HG03521 (cell line): ENCODE measurements around the gene PAX6.

Experiments
- ATAC-seq: cut with Tn5 transposase; IDR thresholded peaks from one replicate; pipeline ENCODE4 v1.9.1; 2021; ENCODE audit warnings: mild to moderate bottlenecking, moderate library complexity; ENCODE audit not compliant: unreplicated experiment

PAX6 gene

DNA sequence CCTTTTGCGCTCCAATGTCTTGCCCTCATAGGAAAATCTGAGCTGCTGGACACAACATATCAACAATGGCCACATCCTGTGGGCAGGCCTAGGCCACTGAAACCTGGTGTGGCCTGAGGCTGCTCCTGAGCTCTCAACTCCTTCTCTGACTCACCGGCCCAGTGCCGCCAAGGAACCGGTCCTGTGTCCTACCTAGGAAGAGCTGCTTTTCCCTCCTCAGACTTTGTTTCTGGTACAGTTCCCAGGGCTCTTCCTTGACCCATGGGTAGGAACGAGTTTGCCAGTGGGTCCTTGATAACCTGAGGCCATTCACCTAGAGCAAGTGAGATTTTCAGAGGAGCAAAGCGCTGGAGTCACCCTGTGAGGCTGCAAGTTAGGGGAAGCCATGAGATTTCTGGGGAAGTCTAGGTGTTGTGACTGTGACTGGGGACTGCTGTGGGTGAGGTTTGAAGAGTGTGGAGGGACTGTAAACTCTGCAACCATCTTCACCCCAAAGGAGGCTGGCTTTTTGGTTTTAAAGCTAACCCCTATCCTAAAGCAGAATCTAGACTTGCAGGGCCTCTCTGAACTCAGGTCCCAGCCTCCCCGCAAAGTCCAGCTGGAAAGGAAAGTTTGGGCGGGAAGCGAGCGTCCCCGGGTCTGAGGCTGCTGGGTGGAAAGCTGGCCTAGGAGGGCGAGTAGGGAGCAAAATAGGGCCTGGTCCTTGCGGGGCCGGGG is 12.0 kb upstream of the PAX6 start:
- no peak for ATAC-seq

DNA sequence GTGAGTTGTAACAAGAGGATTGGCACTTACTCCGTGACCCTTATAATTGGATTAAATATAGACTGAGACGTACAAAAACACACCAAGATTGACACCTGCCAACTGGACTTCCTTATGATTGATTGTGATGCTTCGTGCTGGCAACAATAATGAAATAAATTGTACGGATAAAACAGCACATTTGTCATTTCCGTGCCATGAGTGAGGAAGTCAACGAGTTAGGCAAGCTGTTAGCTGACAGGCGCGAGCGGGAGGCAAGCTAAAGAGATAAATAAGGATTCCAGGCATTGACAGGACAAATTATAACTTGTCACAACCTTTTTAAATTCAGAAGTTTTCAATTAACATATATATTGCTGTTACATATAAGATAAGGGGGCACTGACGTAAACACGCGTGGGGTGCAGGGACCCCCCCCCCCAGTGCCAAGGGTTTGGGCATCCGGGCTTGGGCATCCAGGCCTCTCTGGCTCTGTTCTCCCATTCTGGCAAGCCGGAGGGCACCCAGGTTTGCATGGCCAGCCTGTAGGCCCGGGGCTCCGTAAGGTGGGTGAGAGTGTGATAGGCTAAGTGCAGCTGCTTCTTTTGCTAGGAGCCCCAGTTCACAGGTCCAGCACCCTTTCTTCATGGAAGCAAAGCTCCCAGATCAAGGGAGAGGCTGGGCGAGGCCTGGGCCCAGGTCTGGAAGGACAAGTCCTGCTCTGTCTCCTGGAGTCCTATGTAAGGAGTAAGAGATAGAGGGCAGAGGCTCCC is 11.2 kb upstream of the PAX6 start:
- no peak for ATAC-seq

DNA sequence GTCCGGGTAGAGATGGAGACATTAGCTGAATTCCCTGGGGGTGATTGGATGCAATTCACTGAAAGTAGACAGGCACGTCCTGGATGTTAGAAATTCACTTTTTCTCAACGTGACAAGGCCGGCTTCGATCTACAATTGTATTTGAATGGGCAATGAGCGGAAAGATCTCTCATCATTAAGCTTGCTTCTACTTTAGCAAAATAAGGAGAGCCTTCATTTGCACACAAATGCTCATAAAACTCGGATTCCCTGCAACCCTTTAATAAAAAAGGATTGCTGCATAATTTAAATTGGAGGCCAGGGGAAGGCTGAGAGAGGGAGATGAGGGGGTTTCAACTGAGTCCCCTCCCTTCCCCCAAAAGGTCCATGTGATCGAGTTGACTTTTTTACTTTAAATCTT is 10.6 kb upstream of the PAX6 start:
- no peak for ATAC-seq

DNA sequence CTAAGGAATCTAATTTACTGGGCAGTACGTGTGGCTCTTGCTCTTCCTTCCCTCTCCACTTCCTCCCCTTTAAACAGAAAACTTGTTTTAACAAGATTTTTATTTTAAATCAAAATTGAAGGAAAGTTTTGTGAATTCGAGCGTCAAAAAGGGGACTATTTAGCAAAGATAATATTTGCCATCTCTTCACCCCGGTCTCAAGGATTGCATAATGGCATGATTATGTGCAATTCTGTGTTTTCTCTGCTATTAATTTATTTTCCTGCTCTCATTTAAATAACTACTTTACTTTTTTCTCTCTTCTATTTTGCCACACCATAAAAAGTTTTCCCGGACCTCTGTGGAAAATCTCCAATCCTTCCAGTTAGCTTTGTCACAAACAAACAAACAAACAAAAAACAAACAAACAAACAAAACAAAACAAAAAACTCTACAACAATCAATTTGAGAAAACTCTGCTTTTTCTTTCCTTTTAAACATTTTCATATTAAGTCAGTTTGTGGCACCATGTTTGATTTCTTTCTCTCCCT is 10.2 kb upstream of the PAX6 start:
- no peak for ATAC-seq

DNA sequence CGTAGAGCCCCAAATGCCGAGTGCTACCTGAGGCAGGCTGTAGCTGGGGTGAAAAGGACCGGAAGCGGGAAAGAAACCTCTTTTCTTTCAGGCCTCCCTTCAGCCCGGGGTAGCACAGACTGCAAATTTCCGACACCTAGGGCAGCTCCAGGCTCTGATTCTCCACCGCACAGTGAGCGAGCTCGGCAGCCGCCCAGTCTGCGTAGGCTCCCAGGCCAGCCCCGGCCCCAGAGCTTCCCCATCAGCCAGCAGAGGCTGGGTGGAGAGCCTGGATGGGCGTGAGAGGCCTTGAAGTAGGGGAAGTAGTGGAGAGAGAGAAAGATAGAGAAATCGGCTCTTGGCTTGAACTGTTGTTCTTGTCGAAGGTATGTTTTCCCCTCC is 9.3 kb upstream of the PAX6 start:
- ATAC-seq, result no peak

DNA sequence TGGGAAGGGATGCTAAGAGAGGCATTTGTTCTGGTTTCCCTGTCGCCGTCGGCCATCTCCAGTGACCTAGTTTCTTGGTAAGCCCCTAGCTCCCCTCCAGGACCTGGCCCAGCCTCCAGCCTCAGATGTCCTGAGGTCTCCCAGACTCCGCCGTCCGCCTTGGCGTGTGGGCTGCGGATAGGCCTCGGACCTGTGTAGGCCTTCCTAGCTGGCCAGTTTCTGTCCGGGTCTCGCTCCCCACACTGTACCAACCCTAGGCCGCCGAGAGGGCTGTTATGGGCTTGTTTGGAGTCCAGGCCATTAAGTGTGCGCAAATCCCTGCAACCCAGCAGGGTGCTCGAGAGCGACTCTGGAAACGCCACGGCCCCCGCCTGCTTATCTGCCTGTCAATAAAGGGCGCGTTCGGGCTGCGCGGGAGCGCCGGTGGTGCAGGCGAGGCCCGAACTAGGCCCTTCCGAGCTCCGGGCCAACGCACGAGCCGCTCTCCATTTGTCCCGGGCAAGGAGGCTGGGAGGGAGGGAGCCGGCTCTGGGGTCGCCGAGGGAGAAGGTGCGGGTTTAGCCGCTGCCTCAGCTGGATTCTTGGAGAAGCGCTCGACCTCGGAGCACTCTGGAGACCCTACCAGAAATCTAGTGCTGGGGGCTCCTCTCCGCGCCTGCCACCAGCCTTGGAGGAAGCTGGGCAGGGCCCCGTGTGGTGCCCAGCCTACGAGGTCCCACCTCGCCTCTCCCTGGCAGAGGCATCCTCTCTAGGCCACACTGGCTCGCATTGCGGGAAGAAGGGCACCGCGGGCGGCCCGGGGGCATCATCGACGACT is 8.7 kb upstream of the PAX6 start:
- no peak for ATAC-seq

DNA sequence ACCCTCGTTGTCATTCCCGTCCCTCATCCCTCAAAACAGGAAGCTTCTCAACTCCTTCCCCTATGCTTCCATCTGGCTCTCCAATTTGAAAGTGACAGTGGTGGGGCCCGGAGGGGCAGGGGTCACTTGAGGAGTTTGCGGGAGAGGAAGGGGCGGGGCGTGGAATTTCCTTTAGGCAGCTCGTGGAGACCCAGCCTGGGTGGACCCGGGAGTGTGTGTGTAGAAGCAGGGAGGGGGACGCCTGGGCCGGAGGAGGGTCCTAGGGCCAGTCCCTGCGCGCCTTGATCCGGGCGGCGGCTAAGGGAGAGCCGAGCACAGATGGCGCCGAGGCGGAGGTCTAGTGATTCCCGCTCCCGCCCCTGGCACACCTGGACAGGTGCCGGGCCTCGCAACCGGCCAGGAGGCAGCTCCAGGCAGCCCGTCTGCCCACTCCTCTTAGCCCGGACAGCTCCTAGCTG is 7.8 kb upstream of the PAX6 start:
- no peak for ATAC-seq

DNA sequence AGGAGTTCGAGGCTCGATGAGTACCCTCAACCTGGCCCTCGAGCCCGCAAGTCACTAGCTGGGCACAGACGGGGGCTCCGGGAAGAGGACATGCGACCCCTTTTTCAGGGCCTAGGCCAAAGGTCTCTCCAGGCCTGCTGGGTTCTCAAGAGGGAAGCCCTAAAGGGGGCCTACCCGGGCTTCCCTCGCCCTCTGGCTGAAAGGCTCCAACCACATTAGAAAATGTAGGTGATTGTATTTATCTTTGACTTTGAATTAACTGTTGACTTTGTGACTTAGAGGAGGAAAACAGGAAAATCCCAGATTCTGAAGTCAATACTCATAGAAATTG is 7.3 kb upstream of the PAX6 start:
- no peak for ATAC-seq

DNA sequence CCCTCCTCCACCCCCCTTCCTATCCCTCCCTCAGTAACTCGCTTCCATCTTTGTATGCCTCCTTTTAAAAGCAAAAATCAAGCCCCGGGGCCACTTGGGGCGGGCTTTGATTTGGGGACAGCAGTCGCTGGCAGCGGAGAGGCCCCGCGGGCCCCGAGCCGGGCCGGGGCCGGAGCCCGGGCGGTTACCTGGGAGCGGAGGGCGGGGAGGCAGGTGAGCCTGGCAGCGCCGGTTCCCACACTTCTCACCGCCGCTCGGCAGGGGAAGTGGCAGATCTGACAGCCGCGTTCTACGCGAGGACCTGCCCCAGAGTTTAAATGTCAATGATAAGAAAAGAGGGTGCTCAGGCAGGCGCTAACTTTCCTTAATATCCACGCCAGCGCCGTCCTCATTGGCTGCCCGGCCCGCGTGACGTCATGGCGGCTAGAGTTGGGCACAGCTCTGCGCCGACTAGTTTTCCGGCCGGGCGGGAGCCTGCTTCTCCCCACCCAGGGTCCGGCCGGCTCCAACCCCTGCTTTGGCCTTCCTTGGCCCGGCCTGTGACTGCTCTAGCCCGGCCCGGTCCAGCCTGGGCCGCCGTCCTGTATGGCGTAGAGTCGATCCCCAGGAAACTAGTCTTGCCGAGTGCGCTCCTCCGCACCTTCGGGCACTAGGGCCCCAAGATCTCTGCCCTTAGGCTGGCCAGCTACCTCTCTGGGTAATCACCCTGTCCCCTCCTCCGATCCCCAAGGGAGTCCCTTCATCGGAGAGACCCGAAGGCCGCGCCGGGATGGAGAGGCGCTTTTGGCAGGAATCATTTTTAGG is 6.7 kb upstream of the PAX6 start:
- ATAC-seq, result no peak

DNA sequence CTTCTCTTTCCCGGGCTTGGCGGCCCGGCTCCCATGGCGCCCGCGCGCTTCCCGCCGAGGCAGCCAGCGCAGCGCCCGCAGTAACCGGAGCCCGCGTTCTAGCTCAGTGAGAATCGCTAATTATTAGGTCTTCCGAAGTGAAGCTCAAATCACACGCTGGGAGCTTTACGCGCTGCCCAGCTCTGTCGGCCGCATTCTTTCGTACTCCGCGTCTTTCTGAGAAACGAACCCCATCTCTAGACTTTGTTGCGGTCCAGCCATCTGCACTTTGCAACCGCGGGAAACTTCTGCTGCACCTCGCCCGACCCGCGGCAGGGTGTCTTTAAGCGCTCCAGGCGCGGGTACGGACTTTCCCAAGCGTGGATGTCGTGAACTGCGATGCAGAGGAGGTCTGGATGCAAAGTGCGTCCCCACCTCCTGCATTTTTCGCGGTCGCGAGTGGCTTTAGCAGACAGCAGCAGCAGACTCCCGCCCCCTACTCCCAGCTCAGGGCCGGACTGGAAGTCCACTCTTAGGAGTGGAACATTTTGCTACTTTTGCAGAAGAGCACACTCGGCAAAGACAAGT is 6.0 kb upstream of the PAX6 start:
- no peak for ATAC-seq

DNA sequence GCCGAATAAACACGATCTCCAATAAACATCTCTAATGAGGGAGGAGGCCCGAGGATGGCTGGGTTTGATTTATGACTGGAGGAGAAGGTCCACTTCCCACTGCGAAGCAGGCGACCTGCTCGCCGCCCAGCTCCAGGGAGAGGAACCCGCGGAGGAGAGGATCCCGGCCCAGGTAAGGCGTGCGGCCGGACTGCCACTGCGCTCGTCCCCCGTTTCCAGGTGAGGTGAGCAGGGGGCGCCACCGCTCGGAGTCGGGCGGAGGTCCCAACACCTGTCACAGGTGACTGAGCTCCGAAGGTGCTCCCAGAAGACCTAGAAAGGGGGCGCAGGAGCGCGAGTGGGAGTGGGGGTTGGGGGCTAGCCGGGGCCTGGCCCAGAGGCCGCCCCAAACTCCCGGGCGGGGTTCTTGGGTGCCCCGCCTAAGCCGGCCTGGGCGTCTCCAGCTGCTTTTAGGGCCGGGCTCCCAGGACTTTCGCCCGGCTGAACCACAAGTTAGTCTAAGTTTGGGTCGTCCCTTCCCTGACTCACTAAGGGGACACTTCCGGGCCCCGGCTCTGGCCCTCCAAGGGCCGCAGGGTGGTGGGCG is 5.4 kb upstream of the PAX6 start:
- ATAC-seq, result no peak

DNA sequence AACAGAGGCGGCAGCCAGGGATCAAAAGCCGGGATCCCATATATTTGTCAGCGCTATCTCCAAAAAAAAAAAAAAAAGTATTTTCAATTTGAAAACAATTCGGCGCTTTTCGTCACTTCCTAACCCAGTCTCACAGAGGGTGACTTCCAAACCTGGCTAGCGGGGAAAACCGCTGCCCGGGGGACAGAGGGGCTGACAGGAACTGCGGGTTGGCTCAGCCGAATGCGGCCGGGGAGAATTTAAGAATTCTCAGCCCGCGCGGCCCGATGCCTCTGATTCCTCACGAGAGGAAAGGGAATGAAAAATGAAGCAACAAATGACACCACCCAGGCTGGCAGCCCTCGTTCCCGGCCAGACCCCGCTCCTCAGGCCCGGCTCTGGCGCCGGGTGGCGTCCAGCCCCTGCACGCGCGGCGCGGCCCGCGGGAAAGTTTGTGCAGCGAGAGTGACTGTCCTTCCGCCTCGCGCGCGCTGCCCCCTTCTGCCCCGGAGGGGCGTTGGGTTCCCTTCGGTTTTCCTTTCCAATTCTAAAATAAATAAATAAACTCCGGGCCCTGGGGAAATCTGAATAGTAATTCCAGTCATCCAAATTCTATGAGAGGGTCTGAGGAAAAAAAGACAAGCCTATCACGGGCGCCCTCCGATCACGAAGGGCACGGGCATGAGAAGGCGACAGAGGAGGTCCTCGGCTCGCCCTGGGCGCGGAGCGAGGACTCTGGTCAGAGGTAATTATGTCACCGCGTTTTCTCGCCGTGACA is 4.8 kb upstream of the PAX6 start:
- ATAC-seq, result no peak

DNA sequence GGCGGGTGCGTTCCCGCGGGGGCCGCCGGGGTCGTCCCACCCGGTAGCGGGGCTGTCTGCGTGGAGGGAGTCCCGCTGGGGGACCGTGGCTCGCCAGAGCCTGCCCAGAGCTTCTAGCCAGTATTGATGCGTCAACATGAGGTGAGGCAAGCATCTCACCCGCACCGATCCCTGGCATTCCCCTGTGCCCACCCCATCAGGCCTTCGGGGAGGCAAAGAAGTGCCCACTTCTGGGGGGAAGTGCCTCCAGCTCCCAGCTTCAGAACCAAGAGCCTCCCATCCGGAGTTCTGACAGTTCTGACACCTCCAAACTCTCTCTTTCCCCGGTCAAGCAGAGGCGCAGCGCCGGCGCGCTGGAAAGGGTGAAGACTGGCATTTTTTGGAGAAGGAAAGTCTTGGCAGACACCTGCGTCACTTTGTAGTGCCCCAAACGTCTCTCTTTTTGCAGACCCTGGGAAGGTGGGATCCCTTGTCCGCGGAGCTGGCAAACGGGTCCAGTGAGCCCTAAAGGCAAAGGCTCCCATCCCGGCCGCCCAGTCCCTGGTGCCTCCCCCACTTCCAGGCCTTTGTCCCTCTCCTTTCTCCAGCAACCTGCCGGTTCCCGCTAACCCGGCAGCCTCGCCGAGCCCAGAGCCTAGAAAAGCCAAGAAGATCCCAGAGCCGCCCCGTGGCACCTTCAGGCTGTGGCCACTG is 3.2 kb upstream of the PAX6 start:
- no peak for ATAC-seq

DNA sequence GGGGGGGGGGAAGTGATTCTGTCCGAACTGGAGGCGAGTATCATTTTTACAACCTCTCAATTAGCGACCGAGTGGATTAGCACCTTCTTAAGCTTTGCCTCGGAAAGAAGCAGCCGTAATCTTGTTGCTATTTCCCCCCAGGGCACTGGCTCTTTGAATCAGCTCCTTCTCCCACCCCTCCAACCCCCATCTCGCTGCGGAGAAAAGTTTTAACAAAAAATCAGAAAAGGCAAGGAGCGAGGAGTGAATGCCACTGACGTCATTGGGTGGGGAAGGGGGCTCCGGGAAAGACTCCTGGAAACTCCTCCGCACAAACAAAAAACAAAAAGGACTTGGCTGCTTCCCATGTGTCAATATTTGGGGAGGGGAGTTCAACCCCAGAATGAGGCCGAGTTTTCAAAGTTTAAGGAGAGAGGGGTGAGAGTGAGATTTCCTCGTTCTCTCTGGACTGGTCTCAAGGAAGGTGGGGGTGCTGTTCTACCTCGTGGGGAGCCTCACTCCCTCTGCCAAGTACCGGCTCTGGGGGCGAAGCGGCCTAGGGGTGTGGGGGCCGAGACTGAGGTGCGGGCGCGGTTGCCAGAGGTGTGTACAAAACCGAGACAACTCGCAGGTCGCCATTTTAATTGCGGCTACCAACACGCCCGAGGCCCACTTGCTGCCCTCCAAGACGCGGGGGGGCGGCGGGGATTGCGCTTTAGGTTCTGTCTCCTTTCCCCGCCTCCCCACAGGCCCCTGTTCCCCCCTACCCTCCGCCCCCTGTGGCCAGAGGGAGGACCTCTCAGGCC is 2.5 kb upstream of the PAX6 start:
- no peak for ATAC-seq

DNA sequence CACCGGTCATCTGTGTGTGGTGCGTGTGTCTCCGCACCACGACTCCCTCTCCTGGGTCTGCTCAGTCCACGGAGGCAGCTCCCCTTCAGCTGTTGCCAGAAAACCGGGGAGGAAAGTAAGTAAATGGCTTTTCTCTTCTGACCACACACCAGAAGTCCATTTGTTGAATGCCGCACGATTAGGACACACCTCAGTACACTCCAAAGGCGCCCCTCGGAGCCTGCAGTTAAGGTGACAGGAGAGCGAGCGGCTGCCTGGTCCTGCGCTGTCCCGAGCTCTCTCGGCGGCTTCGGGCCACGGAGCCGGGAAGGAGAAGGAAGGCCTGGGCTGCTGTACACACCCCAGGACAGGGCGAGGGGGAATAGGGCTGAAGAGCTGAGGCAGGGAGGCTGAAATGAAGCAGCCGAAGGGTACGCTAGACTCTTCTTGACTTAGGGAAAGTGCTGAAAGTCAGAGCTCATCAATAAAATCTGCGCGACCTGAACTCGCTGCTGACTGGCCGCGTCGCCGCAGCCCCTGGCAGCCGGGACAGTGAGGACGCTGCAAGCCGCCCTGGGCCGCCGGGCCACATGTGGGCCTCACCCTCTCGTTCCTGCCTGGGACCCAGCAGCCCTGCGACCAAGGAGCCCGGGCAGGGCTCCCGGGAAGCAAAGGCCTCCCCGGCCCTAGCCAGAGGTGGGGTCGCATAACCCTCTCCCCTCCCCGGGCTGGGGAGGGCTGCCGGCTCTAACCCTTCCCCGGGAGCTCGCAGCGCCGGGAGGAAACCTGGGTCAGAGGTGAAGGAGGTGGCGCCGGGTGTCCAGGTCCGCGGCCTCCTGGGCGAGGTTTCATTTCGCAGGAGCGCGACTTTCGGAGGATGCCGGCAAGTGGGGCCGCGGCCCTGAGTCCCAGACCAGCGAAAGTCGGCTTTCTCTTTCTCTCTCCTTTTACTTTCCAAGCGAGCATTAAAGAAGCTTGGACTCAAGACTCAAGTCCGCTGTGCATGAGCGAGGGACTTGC is 1.6 kb upstream of the PAX6 start:
- ATAC-seq, result no peak

DNA sequence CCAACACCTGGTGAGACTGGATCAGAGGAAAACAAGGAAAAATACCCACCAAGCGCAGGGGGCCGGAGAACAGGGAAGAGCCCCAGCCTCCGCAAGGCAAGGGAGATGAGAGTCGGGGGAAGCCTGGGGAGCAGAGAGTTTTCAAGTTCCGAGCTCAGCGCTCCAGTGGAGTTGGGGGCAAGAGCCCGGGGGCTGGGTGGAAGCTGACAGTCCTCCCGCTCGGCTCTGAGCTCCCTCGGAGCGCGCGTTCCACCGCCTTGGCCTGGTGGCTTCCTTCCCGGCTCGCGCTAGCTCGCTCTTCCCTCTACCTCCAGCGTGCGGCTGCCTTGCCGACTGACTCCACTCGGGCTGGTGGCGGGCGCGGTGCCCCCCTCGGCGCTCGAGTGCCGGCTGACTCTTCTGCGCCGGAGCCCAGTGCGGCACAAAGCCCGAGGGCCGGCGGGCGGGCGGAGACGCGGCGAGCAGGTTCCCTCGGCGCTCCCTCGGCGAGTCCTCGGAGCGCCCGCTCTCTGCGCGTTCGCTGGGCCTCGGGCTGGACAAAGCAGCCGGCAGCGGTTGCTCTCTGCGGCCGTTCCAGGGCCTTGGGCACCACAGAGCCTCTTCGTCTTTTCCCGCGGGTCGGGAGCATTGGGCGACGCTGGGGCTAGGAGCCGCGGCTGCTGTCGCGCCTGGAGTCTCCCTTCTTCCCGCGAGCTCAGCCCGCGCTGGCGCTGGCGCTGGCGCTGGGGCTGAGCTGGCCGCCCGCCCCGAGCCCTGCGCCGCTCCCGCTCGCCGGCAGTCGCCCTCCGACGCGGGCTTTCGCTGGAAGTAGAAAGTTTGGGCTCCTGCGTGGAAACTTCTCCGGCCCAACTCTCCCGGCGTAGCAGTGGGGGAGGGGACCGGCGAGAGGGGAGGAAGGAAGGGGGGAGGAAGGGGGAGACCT is 1.0 kb downstream of the PAX6 start:
- ATAC-seq, result no peak
